ENCODE data around the gene MPZL1. TPM values are rescaled to one million over a fixed set of nuclear protein-coding genes. Genes with fewer than 3 reads are reported as not detected.
A peak's percentile ranks its signal among the peaks of the same experiment; 100 is the strongest.

MPZL1 gene
- total and polyA plus RNA-seq, 3 donors from 2014 or later: 148 to 160 (median 154) TPM

DNA sequence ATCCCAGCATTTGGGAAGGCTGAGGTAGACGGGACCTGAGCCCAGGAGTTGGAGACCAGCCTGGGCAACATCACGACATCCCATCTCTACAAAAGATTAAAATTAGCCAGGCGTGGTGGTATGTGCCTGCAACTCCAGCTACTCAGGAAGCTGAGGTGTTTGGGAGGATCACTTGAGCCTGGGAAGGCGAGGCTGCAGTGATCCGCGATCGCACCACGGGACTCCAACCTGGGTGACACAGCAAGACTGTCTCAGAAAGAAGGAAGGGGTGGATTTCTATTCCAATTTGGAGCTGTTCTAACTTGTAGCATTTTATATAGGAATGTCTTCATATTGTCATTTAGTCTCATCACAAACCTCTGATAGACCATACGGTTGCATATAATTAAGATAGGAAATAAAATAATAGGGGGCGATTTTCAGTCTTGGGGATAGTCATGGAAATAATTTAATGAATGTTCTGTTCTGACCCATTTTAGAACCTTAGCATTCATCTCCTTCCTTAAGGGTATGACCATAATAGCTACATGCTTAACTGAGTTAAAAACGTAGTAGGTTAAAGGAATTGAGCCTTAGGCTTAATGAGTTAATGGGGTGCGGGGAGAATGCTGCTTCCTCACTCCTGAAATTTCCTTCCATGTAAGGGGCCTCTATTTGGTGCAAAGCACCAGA lies 99.0 kb downstream of the MPZL1 start:
- DNase-seq: no peak
- Histone ChIP-seq H3K36me3 (ENCODE audit: low read depth, missing control alignments) (no peaks in the 10 kb centered on the region), H3K9me3 (no peaks in the 10 kb centered on the region), H3K4me1 (no peaks in the 10 kb centered on the region), H3K27me3 (no peaks in the 10 kb centered on the region), H3K27ac (no peak overlapping the region), H3K4me3 (peak overlapping the region in 1 of 2 donors; percentile 54)
- 78 to 80% methylated on average over 12 of the region's 12 CpGs for WGBS, 2 donors
- intact Hi-C loops (cut with DNase I; ENCODE audit: low total_unique reads): no loop called here
- TF ChIP-seq, protein P1, sequence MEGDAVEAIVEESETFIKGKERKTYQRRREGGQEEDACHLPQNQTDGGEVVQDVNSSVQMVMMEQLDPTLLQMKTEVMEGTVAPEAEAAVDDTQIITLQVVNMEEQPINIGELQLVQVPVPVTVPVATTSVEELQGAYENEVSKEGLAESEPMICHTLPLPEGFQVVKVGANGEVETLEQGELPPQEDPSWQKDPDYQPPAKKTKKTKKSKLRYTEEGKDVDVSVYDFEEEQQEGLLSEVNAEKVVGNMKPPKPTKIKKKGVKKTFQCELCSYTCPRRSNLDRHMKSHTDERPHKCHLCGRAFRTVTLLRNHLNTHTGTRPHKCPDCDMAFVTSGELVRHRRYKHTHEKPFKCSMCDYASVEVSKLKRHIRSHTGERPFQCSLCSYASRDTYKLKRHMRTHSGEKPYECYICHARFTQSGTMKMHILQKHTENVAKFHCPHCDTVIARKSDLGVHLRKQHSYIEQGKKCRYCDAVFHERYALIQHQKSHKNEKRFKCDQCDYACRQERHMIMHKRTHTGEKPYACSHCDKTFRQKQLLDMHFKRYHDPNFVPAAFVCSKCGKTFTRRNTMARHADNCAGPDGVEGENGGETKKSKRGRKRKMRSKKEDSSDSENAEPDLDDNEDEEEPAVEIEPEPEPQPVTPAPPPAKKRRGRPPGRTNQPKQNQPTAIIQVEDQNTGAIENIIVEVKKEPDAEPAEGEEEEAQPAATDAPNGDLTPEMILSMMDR (IDR thresholded peaks at IDR 0.05): no peak
- no peak for TF ChIP-seq POLR2A (IDR thresholded peaks at IDR 0.05)

DNA sequence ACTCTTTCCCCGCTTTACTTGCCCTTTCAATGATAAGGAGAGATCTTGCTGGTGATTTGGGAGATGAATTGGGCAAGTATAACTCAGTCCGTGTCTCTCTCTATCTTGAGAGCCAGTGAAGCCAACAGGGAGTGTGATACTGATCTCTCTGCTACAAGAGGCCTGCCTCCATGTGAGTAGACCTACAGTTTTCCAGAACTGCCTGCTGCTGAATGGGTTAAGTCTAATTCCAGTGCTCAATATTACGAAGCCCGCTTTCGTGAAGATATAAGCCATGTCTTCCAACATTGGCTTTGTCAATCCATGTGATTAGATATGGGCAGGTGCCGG lies 99.5 kb downstream of the MPZL1 start:
- H3K9me3 ChIP-seq: no peaks in the 10 kb centered on the region
- TF ChIP-seq, protein P1 (IDR thresholded peaks at IDR 0.05): no peak
- H3K27ac ChIP-seq: no peak overlapping the region
- H3K27me3 ChIP-seq: no peaks in the 10 kb centered on the region
- intact Hi-C loops (cut with DNase I; ENCODE audit: low total_unique reads): no loop called here
- H3K36me3 ChIP-seq (ENCODE audit: low read depth, missing control alignments): no peaks in the 10 kb centered on the region
- DNase-seq: no peak
- WGBS, 2 donors: 86 to 95% methylated on average over 6 of the region's 6 CpGs
- no peaks in the 10 kb centered on the region for H3K4me1 ChIP-seq
- H3K4me3 ChIP-seq: no peak overlapping the region

DNA sequence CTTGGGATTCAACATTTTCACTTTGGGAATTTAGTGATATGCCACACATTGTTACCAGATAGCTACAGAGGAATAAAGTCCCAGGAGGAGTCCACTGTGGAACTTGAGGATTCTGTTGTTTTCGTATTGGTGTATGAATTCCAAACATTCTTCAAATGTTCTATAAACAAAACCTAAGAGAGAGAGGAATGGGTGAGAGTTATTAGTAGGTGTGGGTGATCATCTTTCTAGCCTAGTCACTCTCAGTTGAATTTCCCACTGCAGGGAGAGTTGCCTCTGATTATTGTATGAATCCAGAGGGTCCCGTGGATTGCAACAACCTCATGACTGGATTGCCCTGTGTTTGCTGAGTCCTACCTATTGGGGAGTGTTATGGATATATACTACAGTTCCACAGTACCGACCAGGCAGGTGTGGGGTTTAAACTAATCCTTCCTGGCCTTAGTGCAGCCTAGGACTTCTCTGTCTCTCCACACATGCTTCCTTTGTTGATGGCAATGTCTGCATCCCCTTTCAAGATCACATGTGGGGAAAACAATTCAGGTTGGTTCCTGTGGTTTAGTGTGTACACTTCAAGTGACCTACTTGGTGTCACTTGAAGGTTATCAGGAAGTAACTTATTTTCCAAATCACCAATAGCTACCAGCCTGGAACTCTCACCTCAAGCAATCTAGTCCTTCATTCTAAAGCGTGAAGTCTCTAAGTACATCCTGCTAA lies 100.3 kb downstream of the MPZL1 start:
- intact Hi-C loops (cut with DNase I; ENCODE audit: low total_unique reads): no loop called here
- H3K4me1 ChIP-seq: no peaks in the 10 kb centered on the region
- WGBS, 2 donors: 80 to 86% methylated on average over 4 of the region's 4 CpGs
- DNase-seq: no peak
- no peaks in the 10 kb centered on the region for H3K27me3 ChIP-seq
- no peak overlapping the region for H3K27ac ChIP-seq
- TF ChIP-seq POLR2A (IDR thresholded peaks at IDR 0.05): no peak
- TF ChIP-seq, protein P1 (IDR thresholded peaks at IDR 0.05): no peak
- no peaks in the 10 kb centered on the region for H3K36me3 ChIP-seq (ENCODE audit: low read depth, missing control alignments)
- no peaks in the 10 kb centered on the region for H3K9me3 ChIP-seq
- no peak overlapping the region for H3K4me3 ChIP-seq

DNA sequence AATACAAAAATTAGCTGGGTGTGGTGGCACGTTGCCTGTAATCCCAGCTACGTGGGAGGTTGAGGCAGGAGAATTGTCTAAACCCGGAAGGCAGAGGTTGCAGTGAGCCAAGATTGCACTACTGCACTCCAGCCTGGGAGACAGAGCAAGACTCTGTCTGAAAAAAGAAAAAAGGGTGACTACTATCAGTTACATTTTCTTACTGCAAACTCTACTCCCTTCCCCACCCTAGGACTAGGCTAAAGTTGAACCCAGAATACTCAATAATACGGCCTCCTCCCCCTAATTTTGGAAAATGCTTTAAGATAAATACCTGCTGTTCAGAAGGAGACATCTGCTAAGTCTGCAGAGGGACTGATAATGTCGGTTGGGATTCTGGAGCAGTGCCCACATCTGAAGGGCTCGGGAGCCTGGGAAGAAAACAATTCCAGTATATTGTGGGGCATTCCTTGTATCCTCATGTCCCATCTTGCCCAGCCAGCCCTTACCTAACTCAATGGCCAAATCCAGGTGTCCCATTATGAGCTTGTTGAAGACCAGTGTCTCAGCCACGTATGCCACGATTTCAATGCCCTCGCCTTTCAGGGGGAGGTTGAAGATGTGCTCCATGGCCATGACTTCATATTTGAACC lies 102.5 kb downstream of the MPZL1 start:
- Histone ChIP-seq H3K27me3 (no peaks in the 10 kb centered on the region), H3K36me3 (ENCODE audit: low read depth, missing control alignments) (no peaks in the 10 kb centered on the region), H3K27ac (no peak overlapping the region), H3K4me1 (no peaks in the 10 kb centered on the region), H3K9me3 (no peaks in the 10 kb centered on the region), H3K4me3 (no peak overlapping the region)
- WGBS, 2 donors: 51 to 59% methylated on average over 9 of the region's 9 CpGs
- intact Hi-C loops (cut with DNase I; ENCODE audit: low total_unique reads): no loop called here
- no peak for TF ChIP-seq POLR2A (IDR thresholded peaks at IDR 0.05)
- TF ChIP-seq, protein P1 (IDR thresholded peaks at IDR 0.05): no peak
- no peak for DNase-seq

All from testis (tissue), 3 donors.